GM19328 (cell line): ENCODE data around the gene AKAP7.
"Not testable (repeated sequence)": the region's sequence is repeated elsewhere in the genome, so short reads cannot be mapped to it uniquely, and the experiment has no call there.

Source experiments
- ATAC-seq: cut with Tn5 transposase; IDR thresholded peaks from one replicate; pipeline ENCODE4 v1.9.1; 2021; ENCODE audit warnings: mild to moderate bottlenecking, moderate library complexity; ENCODE audit not compliant: unreplicated experiment

Gene AKAP7

GRCh38 chr6:131135244-131136020 lies at the start of gene AKAP7:
AKAP7 (plus strand) TSS chr6:131135467; CDS start chr6:131135764, 297 bp downstream.
- ATAC-seq = peak; percentile 61

DNA sequence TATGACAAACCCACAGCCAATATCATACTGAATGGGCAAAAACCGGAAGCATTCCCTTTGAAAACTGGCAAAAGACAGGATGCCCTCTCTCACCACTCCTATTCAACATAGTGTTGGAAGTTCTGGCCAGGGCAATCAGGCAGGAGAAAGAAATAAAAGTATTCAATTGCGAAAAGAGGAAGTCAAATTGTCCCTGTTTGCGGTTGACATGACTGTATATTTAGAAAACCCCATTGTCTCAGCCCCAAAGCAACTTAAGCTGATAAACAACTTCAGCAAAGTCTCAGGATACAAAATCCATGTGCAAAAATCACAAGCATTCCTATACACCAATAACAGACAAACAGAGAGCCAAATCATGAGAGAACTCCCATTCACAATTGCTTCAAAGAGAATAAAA lies 44.9 kb upstream of the AKAP7 start:
- not testable (repeated sequence) for ATAC-seq

GRCh38 chr6:131091944-131092343 lies 43.3 kb upstream of the AKAP7 start:
- not testable (repeated sequence) for ATAC-seq

- no peak for ATAC-seq
Observed at GRCh38 chr6:131093334-131093733, 41.9 kb upstream of the AKAP7 start.

DNA sequence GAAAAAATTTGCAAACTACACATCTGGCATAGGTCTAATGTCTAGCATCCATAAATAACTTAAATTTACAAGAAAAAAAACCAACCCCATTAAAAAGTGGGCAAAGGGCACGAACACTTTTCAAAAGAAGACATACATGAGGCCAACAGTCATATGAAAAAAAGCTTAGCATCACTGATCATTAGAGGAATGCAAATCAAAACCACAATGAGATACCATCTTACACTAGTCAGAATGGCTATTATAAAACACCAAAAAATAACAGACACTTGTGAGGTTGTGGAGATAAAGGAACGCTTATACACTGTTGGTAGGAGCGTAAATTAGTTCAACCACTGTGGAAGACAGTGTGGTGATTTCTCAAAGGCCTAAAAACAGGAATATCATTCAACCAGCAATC lies 38.5 kb upstream of the AKAP7 start:
- no peak for ATAC-seq

GRCh38 chr6:131101911-131102680 lies 33.2 kb upstream of the AKAP7 start:
- ATAC-seq = no peak

DNA sequence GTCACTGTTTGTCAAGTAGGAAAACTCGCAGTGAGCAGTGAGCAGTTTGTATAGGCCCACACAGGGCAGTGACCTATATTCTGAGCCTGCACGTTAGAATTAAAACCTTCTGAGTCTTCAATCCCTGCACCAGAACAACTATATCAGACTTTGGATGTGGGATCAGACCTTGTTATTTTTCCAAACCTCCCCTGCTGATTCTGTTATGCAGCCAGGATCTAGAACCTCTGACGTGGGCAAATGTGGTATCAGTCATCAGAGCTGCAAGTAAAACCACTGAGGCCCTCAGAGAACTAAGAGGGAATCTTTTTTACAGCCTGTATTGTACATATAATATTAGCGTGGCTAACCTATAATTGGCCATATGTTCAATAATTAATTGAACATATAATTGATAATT lies 32.0 kb upstream of the AKAP7 start:
- no peak for ATAC-seq

- no peak for ATAC-seq
Observed at GRCh38 chr6:131103901-131104300, 31.4 kb upstream of the AKAP7 start.

DNA sequence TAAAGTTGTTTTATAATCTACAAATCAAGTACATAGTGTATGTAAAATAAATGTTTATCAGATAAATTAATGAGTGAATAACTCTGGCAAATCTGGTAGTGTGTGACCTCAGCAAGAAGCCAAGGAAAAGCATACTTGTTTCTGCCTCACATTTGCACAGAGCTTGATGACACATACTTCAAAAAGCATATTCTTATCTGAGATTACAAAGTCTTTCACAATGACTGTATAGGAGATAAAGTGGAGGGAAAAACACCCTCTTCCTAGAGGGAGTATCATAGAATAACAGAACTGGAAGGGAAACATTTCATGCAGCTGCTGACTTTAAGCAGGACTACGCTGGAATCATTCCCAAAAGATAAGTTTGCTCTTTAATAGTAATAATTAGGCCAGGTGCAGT lies 28.1 kb upstream of the AKAP7 start:
- ATAC-seq = no peak

GRCh38 chr6:131112249-131112648 lies 23.0 kb upstream of the AKAP7 start:
- no peak for ATAC-seq

DNA sequence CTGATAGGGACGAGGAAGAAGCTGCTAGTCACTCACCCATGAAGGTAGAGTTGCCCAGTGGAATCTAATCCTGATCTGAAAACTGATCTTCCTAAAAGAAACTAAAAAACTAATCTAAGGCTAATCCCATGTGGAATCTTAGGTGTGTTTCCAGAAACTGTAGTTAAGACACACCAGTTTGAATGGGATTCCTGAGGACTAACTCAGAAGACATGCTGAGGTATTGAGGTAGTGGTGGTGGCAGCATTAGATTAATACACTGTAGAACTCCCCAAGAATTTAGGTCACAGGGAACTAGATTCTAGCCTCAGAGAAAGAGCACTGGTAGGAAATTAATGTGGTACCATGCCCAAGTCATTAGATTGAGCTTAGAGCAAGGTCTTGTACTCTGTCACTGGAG lies 19.6 kb upstream of the AKAP7 start:
- no peak for ATAC-seq

- ATAC-seq = no peak
Observed at GRCh38 chr6:131116321-131116720, 18.9 kb upstream of the AKAP7 start.

DNA sequence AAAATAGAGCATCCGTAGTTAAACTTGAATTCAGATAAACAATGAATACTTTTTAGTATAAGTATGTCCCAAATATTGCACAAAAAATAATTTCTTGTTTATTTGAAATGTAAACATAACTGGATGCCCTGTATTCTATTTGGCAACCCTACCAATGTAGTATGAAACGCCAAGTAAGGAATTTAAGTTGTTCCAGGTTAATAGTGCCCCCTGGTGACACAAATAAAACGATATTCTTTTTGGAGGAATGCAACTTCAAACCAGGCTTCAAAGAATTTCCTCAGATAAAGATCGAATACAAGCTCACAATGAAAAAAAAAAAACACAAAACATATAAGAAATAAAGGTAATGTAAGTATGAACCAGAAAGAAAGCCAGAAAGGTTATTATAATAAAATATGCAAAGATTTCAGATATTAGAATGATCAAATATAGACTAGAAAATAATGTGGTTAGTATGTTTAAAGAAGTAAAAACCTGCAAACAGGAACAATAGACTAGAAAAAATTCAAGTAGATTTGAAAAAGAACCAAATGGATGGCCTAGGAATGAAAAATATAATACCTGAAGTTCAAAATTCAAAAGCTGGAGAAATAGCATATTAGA lies 18.4 kb upstream of the AKAP7 start:
- no peak for ATAC-seq

- no peak for ATAC-seq
Observed at GRCh38 chr6:131117878-131118277, 17.4 kb upstream of the AKAP7 start.

GRCh38 chr6:131122007-131122406 lies 13.3 kb upstream of the AKAP7 start:
- no peak for ATAC-seq

- no peak for ATAC-seq
Observed at GRCh38 chr6:131122516-131122915, 12.8 kb upstream of the AKAP7 start.

DNA sequence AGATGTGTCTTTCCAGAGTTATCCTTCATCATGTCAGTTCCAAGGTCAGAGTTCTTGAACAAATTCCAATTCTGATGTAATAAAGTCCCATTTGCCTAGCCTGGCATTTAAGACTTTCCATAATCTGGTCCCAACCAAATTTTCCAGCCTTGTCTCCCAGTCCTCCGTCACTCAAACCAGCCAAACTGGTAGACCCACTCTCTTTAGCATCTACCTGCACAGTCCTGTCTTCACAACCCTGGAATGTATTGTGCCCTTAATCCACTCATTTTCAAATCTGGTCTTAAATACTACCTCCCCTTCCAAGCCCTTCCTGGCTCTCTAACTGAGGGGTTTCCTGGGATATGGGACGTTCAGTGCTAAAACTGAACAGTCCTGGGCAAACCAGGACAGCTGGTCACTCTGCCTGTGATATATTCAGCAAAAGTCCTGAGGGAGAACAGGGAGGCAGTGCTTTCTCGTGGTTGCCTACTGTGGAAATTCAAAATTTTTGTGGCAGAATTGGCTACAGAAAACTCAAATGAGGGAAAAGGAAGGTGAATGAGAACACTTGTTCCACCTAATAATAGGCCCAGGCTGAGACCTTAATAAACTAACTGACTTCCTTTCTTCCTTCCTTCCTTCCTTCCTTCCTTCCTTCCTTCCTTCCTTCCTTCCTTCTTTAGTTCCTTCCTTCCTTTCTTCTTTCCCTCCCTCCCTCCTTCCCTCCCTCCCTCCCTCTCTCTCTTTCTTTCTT lies 10.8 kb upstream of the AKAP7 start:
- ATAC-seq = no peak

DNA sequence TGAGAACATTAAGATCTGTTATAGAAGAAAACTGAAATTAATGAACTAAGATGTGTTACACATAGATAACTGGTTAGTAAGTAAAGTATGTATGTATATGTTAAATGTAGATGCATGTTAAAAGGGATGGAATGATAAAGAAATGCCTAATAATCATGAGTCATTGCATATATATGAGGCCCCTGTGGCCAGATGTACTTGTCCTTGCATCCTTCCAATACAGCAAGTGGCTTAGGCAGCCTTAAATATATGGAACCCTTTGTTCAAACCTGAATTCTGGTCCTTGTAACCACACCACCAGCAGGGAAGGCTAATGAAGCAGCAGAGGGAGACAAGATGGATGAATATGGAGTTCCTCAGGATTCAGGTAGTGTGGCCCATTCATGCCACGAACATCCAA lies 9.8 kb upstream of the AKAP7 start:
- no peak for ATAC-seq

GRCh38 chr6:131129689-131130553 lies 5.3 kb upstream of the AKAP7 start:
- ATAC-seq = no peak

DNA sequence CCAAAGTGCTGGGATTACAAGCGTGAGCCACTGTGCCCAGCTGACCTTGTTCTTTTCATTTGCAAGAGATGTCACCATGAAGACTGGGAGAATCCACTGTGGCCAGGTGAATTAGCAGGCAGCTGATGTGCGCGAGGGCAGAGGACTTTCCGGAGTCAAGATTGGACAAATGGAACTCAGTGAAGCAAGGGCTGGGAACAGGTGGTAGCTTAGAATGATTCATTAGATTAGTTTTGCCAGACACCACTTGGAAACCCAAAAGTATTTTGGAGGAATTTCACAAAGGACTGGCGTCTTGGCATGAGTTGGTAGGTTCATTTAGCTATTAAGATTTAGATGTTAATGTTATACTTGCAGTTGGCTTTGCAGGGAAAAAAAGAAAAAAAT lies 4.7 kb upstream of the AKAP7 start:
- no peak for ATAC-seq
